RWPE2 (cell line): Measurements from ENCODE around the gene TUBA3C.

Source experiments
- ATAC-seq: fragments of 200-7000 bp; cut with Tn5 transposase; 3 replicates; pipeline ENCODE4 v1.9.1; 2021; ENCODE audit warnings: low read depth
- DNase-seq: peaks from one replicate; pipeline ENCODE4 v3.0.0-alpha.2; 2020; ENCODE audit warnings: low spot score
- H3K27ac ChIP-seq: fragments of 450-650 bp; 2 replicates; pipeline ENCODE4 v1.5.1; 2017; ENCODE audit warnings: mild to moderate bottlenecking; ENCODE audit not compliant: poor library complexity, severe bottlenecking
- H3K27me3 ChIP-seq: fragments of 250-450 bp; sonication (Bioruptor Pico); 2 replicates; pipeline ENCODE4 v1.5.1; 2021; ENCODE audit warnings: mild to moderate bottlenecking, moderate library complexity; ENCODE audit not compliant: insufficient read depth, poor library complexity, severe bottlenecking
- H3K36me3 ChIP-seq: fragments of 250-450 bp; sonication (Bioruptor Pico); 2 replicates; pipeline ENCODE4 v1.5.1; 2020; ENCODE audit warnings: low read depth, mild to moderate bottlenecking, moderate library complexity
- H3K4me1 ChIP-seq: fragments of 250-450 bp; sonication (Bioruptor Pico); 2 replicates; pipeline ENCODE4 v1.5.1; 2021; ENCODE audit warnings: mild to moderate bottlenecking, moderate library complexity; ENCODE audit not compliant: insufficient read depth, poor library complexity, severe bottlenecking
- H3K4me3 ChIP-seq: fragments of 250-450 bp; sonication (Bioruptor Pico); 2 replicates; pipeline ENCODE4 v1.5.1; 2021; ENCODE audit warnings: mild to moderate bottlenecking, moderate library complexity; ENCODE audit not compliant: severe bottlenecking
- H3K9me3 ChIP-seq: fragments of 250-450 bp; sonication (Bioruptor Pico); 2 replicates; pipeline ENCODE4 v1.5.1; 2021; ENCODE audit warnings: mild to moderate bottlenecking, moderate library complexity; ENCODE audit not compliant: severe bottlenecking
- TF ChIP-seq, protein P1 (sequence below): fragments of 450-650 bp; IDR thresholded peaks from one replicate; pipeline ENCODE4 v1.5.1; 2017; ENCODE audit warnings: mild to moderate bottlenecking, moderate library complexity; ENCODE audit not compliant: poor library complexity, severe bottlenecking

The TUBA3C gene

DNA sequence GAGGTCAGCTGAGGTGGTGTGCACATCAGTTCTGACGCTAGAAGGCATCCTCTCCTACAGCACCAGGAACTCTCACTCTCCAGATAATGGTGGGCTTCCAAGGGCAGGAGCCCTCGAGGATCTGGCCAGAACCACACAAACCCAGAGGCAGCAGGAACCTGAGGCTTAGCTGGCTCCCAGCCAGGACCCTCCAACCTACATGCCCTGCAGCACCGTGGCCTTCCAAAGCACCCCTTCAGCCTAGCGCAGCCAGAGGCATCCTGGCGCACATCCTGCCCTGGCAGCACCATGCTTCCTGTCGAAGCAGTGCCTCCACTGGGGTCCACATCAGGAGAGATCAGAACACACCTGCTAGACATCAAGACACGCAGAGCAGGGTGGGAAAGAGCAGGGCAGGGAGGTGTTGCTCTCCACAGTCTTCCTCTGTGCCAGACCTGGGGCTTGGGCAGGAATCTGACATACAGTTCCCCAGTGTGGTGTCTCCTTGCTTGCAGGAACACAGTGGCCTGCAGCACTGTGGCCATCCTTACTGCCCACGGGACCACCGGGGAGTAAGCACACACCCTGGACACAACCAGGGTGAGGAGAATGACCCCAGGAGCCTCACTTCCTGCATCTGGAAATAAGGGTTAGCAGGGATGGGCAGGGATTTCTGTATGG, 21.7 kb downstream of the TUBA3C start:
- Histone ChIP-seq H3K36me3 (no peaks in the 10 kb centered on the region), H3K27ac (no peak overlapping the region), H3K4me1 (no peaks in the 10 kb centered on the region), H3K27me3 (no peaks in the 10 kb centered on the region), H3K9me3 (no peaks in the 10 kb centered on the region), H3K4me3 (no peak overlapping the region)
- TF ChIP-seq, protein P1, sequence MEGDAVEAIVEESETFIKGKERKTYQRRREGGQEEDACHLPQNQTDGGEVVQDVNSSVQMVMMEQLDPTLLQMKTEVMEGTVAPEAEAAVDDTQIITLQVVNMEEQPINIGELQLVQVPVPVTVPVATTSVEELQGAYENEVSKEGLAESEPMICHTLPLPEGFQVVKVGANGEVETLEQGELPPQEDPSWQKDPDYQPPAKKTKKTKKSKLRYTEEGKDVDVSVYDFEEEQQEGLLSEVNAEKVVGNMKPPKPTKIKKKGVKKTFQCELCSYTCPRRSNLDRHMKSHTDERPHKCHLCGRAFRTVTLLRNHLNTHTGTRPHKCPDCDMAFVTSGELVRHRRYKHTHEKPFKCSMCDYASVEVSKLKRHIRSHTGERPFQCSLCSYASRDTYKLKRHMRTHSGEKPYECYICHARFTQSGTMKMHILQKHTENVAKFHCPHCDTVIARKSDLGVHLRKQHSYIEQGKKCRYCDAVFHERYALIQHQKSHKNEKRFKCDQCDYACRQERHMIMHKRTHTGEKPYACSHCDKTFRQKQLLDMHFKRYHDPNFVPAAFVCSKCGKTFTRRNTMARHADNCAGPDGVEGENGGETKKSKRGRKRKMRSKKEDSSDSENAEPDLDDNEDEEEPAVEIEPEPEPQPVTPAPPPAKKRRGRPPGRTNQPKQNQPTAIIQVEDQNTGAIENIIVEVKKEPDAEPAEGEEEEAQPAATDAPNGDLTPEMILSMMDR = no peak
- no peak for DNase-seq
- ATAC-seq = no peak

DNA sequence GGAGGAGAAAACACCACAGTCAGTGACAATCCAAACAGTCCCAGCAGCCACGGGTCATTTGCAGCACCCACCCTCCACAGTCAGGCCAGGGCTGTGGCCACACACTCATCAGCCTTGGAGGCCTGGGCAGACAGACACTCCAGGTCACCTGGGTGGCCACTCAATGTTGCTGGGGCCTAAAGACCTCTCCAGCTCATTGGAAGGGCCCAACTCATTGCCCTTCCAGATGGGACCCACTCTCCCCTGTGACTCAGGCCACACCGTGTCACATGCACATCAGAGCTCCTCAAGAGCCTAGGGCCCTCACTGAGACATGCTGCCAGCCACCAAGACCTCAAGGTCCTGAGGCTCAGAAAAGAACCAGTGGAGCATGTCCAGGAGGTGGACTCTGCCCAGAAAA, 22.4 kb downstream of the TUBA3C start:
- no peak for DNase-seq
- no peak overlapping the region for H3K4me3 ChIP-seq
- TF ChIP-seq, protein P1 = no peak
- ATAC-seq = no peak
- no peak overlapping the region for H3K27ac ChIP-seq
- H3K4me1 ChIP-seq = no peaks in the 10 kb centered on the region
- no peaks in the 10 kb centered on the region for H3K27me3 ChIP-seq
- no peaks in the 10 kb centered on the region for H3K9me3 ChIP-seq
- H3K36me3 ChIP-seq = no peaks in the 10 kb centered on the region

DNA sequence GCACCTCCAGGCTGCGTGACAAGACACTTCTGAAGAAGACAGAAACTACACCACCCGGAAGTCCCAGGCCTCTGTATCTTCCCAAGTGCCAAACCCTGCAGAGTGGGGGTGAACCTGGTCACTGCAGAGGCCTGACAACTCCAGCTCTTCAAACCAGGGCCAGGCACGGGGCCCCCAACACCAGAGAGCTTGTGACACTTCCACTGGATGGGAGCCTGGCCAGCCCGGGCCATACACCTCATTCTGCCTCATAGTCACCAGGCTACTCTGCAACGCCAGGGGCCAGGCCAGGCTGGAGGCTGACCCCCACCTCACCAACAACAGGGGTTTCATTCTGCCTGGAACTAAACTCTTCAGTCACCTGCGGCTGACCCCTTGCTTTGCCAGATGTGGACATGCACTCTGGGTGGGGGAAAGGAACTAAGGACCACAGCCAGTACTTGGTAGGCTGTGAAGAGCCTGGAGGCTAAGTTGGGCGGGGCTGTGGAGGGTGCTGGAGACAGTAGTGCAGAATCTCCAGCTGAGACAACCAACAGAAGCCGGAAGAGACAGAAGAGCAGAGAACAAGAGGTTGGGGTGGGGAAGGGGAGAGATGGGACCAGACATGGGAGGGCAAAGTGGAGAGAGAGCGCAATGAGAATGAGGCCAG, 23.0 kb downstream of the TUBA3C start:
- Histone ChIP-seq H3K27ac (no peak overlapping the region), H3K4me1 (no peaks in the 10 kb centered on the region), H3K9me3 (no peaks in the 10 kb centered on the region), H3K27me3 (no peaks in the 10 kb centered on the region), H3K4me3 (no peak overlapping the region), H3K36me3 (no peaks in the 10 kb centered on the region)
- no peak for DNase-seq
- TF ChIP-seq, protein P1 = no peak
- ATAC-seq = no peak

DNA sequence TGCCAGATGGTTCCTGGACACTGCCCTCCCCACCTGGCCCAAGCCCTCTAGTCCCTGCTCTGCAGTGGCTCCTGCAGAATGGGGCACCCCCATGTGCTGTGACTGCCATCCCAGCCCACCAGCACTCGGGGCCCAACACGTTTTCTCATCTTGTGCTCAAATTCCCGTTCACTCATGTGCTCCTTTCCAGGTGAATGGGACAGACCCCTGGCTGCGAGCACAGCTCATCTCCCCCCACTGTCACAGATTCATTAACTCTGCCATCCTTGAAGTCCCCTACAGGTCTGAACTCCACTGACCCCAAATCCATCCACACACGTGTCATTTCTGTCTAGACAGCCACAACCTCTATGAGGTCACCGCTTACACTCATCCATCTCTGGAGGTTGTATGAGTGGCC, 23.6 kb downstream of the TUBA3C start:
- DNase-seq = no peak
- H3K4me1 ChIP-seq = no peaks in the 10 kb centered on the region
- no peaks in the 10 kb centered on the region for H3K27me3 ChIP-seq
- no peak overlapping the region for H3K27ac ChIP-seq
- ATAC-seq = no peak
- no peaks in the 10 kb centered on the region for H3K9me3 ChIP-seq
- H3K36me3 ChIP-seq = no peaks in the 10 kb centered on the region
- no peak overlapping the region for H3K4me3 ChIP-seq
- TF ChIP-seq, protein P1 = no peak

DNA sequence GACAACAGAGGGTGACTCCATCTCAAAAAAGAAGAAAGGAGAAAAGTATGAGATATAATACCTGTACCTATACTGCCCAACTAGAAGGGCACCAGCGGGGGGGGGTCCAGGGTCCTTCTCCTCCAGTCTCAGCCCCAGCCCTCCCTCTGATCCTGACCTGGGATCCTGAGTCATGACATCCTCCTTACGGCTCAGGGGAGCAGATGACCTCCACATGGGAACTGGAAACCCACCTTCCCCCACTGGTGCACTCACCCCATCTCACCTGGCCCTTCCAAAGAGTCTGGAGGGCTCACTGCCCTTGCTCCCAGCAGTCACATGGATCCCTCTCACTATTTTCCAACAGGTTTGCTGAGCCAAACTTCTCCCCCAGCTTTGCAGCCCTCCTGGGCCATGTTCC, 24.2 kb downstream of the TUBA3C start:
- no peak for DNase-seq
- ATAC-seq = no peak
- no peaks in the 10 kb centered on the region for H3K27me3 ChIP-seq

More for the DNA sequence above, 24.2 kb downstream of the TUBA3C start:
- Histone ChIP-seq H3K36me3 (no peaks in the 10 kb centered on the region), H3K27ac (no peak overlapping the region), H3K4me3 (no peak overlapping the region), H3K9me3 (no peaks in the 10 kb centered on the region), H3K4me1 (no peaks in the 10 kb centered on the region)
- TF ChIP-seq, protein P1 = no peak
